ENCODE measurements around the gene MBD5.

Gene MBD5

DNA sequence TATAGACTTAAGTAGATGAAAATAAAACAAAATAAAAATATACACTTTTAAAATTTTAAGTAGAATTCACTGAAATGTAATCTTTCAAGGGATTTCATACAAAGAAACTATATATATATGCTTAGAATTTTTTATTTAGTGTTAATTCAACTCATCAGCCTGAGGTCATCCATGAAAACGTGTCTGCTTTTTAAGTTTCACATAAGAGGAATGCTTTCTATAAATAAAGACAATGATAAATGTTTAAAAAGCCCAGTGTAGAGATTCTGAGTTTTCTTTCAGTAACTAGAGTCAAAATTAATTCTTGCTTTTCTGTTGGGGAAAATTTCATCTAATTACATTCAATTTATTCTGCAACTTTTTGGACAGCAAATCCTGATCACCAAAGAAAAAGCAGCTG lies 213.3 kb downstream of the MBD5 start:
- DNase-seq = no peak

- no peak for DNase-seq
Observed at GRCh38 chr2:148237911-148238310, 217.0 kb downstream of the MBD5 start.

GRCh38 chr2:148238561-148238960 lies 217.7 kb downstream of the MBD5 start:
- DNase-seq = no peak

DNA sequence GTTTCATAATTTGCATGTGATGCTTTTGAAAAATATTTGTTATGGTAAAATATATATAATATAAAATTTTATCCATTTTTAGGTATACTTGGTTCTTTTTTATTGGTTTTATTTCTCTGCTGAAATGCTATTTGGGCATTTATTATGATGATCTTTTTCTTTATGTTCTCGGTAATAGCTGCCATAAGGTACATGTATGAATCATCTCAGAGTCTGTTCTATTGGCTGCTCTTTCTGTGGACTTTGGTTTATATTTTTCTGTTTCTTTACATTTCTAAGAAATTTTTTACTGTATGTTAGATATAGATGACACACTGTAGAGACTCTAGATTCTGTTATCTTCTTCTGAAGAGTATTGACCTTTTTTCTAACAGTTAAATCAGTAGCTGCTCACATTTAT lies 219.9 kb downstream of the MBD5 start:
- no peak for DNase-seq

DNA sequence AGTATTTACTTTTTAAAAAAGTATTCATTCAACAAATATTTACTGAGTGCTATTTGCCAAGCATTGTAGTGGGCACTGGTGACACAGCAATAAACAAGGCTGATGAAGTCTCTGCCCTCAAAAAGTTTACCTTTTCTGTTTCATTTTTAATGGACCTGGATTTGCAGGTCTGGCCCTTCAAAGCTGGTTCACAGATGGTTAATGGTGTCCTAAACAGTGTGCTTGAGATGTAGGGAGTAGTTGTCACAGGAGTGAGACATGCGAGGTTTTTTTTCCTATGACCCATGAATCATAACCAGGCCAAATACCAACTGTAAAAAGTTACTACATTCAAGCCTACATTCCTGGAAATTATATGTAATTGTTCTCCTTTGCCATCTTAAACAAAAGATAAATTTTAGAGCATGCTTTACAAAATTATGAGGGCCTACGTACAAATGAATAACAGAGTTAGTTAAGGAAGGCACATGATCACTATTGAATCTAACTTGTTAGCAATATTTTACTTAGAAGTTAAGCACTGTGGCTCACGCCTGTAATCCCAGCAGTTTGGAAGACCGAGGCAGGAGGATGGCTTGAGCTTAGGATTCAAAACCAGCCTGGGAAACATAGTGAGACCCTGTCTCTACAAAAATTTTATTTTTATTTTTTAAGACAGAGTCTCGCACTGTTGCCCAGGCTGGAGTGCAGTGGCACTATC lies 223.9 kb downstream of the MBD5 start:
- no peak for DNase-seq

DNA sequence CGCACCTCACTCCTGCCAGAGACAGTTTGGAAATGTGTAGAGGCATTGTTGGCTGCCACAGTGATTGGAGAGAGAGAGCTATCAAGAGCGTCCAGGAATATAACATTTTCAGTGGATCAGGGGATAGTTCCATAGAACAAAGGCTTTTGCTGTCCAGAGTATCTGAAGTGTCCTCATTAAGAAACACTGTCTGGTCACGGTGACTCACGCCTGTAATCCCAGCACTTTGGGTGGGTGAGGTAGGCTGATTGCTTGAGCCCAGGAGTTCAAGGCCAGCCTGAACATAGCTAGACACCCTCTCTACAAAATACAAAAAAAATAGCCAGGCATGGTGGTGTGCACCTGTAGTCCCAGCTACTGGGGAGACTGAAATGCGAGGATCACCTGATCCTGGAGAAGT lies 231.1 kb downstream of the MBD5 start:
- DNase-seq = no peak

DNA sequence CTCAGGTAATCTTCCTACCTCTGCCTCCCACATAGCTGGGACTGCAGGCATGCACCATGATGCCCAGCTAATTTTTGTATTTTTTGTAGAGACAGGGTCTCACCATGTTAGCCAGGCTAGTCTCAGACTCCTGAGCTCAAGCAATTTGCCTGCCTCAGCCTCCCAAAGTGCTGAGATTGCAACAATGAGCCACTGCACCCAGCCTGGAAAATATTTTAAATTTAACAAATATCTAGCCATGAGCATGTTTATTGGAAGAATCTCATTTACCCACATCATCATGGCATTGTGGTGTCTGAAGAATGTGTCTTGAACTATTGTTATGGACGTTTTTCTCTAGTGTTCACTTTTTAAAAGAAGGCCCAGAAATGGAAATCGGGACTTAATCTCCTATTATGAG lies 231.8 kb downstream of the MBD5 start:
- no peak for DNase-seq

- DNase-seq = no peak
Observed at GRCh38 chr2:148253685-148254084, 232.8 kb downstream of the MBD5 start.

DNA sequence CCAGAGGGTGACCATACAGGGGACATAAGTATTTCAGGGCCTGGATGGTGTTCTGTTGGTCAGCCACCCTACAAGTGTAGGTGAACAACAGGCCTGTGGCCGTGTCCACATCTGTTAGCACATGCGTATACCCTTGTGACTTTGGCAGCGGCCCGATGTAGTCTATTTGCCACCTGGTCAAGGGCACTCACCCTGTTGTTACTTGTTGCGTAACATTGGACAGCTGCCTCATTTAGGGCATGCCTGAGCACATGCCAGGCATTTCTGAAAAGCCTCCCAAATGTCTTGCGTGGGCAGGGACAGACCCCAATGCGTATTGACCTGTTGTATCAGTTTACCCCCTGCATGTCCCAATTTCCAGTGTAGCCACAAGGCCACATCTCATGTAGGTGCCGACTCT lies 235.0 kb downstream of the MBD5 start:
- no peak for DNase-seq

DNA sequence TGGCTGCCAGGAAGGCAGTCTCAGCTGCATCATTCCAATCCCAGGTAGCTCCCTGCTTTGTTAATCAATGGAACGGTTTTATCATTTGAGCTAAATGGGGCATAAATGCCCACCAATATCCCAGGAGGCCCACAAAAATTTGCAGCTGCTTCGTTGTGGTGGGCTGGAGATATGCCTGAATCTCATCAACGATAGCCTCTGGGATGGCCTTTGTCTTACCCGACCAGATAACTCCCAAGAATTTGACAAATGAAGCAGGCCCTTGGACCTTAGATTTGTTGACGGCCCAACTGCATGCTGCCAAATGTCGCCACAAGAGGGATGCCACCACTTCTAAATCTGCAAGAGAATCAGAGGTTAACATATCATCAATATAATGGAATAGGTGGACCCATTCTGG lies 236.4 kb downstream of the MBD5 start:
- DNase-seq = no peak

DNA sequence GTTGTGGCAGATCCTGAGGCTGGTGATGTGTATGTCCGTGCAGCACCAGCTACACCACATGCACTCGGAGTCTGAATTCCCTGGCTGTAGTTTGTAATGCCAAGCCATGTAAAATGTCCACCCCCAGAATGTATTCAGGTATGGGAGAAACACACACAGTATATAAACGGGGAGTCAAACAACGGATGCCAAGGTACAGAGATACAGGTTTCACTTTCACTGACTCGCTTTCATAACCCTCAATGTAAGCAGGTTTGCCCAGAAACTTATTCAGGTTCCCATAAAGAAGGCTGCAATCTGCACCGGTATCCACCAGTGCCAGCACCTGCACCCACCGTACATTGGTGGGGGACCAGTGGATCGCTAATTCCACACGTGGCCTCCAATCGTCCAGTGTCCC lies 237.2 kb downstream of the MBD5 start:
- DNase-seq = no peak

DNA sequence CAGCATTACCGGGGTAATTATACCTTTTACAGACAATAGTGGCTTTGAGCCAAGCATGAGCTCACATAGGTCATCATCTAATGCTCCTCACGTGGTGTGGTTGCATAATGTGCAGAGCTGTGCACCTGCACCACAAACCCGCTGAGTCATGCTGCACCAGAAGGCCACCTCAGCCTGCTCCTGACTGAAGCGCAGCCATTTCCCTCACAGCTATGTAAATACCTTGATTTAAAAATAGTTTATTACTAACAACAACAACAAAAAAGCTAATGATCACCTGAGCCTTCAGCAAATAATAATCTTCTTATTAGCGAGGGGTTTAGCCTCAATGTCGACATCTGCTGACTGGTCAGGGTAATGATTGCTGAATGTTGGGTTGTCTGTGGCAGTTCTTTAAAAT lies 238.8 kb downstream of the MBD5 start:
- DNase-seq = no peak

- DNase-seq = no peak
Observed at GRCh38 chr2:148263890-148264289, 243.0 kb downstream of the MBD5 start.

- no peak for DNase-seq
Observed at GRCh38 chr2:148273158-148273691, 252.3 kb downstream of the MBD5 start.

DNA sequence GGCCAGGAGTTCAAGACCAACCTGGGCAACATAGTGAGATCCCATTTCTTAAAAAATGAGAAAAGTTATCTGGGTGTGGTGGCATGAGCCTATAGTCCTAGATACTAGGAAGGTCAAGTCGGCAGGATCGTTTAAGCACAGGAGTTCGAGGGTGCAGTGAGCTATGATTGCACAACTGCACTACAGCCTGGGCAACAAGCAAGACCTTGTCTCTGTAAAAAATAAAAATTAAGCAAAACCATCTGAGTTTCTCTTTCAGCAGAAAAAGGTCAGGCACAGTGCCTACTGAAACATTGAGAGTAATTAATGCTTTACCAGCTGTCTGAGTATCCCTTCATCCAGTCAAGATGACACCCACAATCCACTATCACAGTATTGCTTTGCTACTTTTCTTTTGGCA lies 258.3 kb downstream of the MBD5 start:
- no peak for DNase-seq

GRCh38 chr2:148282201-148282600 lies 261.3 kb downstream of the MBD5 start:
- DNase-seq = no peak

DNA sequence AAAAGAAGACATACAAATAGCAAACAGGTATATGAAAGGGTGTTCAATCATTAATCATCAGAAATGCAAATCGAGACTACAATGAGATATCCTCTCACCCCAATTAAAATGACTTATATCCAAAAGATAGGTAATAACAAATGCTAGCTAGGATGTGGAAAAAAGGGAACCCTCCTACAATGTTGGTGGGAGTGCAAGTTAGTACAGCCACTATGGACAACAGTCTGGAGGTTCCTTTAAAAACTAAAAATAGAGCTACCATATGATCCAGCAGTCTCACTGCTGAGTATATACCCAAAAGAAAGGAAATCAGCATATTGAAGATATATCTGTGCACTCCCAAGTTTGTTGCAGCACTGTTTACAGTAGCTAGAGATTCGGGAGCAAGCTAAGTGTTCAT lies 271.5 kb downstream of the MBD5 start:
- no peak for DNase-seq

- DNase-seq = no peak
Observed at GRCh38 chr2:148298196-148298595, 277.3 kb downstream of the MBD5 start.

DNA sequence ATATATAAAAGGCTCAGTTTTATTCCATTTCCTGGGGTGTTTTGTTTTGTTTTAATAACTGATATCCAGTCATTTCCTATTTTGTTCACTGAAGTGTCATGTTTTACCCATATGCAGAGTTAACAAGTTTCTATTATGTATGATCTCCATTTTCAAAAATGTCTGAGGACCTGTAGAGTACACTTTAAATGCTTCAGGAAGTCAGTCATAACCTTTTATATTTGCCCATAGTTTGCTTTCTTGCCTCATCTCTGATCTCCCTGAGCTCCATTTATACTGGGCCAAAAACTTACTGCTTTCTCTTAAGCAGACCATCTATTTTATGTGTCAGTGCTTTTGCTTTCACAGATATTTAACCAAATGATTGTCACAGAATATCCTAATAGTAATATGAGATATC lies 278.7 kb downstream of the MBD5 start:
- DNase-seq = no peak

- no peak for DNase-seq
Observed at GRCh38 chr2:148300544-148300943, 279.7 kb downstream of the MBD5 start.

DNA sequence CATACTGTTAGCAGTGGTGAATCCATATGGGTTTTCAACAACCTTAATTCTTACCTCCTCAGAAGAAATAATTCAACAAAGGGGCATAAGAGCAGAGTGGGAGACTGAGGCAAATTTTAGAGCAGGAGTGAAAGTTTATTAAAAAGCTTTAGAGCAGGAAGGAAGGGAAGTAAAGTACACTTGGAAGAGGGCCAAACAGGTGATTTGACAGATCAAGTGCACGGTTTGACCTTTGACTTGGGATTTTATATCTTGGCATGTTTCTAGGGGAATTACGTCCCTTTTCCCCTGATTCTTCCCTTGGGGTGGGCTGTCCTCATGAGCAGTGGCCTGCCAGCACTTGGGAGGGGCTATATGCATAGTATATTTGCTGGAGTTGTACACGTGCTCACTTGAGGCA lies 280.5 kb downstream of the MBD5 start:
- DNase-seq = no peak

- no peak for DNase-seq
Observed at GRCh38 chr2:148302526-148302925, 281.6 kb downstream of the MBD5 start.

- DNase-seq = peak; percentile 49
Observed at GRCh38 chr2:148303161-148303560, 282.3 kb downstream of the MBD5 start.

DNA sequence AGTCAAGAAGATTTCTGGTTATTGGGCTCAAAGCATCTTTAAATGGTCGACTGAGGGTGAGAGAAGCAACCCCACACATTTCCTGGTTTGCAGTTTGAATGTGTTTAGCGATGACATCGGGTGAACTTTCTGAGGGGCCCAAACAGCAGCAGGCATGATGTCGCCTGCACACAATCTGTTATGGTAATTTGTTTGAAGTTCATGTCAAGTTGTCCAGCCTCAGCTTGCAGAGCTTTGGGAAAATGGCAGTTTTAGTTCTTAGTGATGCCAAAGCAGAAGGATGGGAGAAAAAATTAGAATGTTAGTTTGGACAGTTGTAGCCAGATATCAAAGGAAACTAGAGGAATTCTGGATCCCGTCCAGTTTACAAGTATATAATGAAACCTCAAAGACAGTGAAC lies 284.6 kb downstream of the MBD5 start:
- DNase-seq = no peak

GRCh38 chr2:148306027-148306426 lies 285.1 kb downstream of the MBD5 start:
- no peak for DNase-seq
